A549 (cell line): ENCODE measurements around the gene RAB6C. TPM values are rescaled to one million over a fixed set of nuclear protein-coding genes. Genes with fewer than 3 reads are reported as not detected.
"Not testable (repeated sequence)": the region's sequence is repeated elsewhere in the genome, so short reads cannot be mapped to it uniquely, and the experiment has no call there.

Experiments used
- ATAC-seq, 2 experiments: fragments of 200-7000 bp in 1 of 2; fragments of >200 bp in 1 of 2; cut with Nextera tagmentation in 1 of 2; cut with Tn5 transposase in 1 of 2; 3 replicates each; pipeline versions ENCODE4 v1.8.0 to v1.9.1; 2018 to 2020; ENCODE audit warnings: mild to moderate bottlenecking in 1 of 2, moderate library complexity in 1 of 2
- CTCF ChIA-PET: fragments of 300-600 bp; sonication (Branson Sonifier 250); formaldehyde crosslinking; extraction: SDS; loops from one replicate; lab custom pipeline; 2021; ENCODE audit warnings: antibody characterized with exemption, inconsistent platforms; lab: Yijun Ruan, JAX
- POLR2A ChIA-PET: fragments of 350-600 bp; formaldehyde crosslinking; extraction: SDS; loops from one replicate; lab custom pipeline; 2021; ENCODE audit warnings: antibody characterized with exemption, inconsistent platforms; lab: Yijun Ruan, JAX
- DNase-seq, 2 experiments: peaks; one replicate each; pipeline versions ENCODE4 v3.0.0 to v3.0.0-alpha.2; 2011 to 2016; ENCODE audit warnings: low read depth in 1 of 2, low spot score in 1 of 2
- FAIRE-seq: peaks from 2 replicates; lab custom pipeline; 2011; peaks lifted over from hg19 to GRCh38; lab: Jason Lieb, UNC
- H3K27ac ChIP-seq, 2 experiments: fragments of >200 bp; sonication (Bioruptor Twin); formaldehyde crosslinking; 3 replicates each; pipeline ENCODE4 v1.5.1; 2016 to 2017
- H3K4me1 ChIP-seq: fragments of >200 bp; sonication (Bioruptor Twin); formaldehyde crosslinking; 3 replicates; pipeline ENCODE4 v1.6.1; 2016
- H3K4me2 ChIP-seq: fragments of >200 bp; sonication (Bioruptor Twin); formaldehyde crosslinking; 3 replicates; pipeline ENCODE4 v1.6.1; 2016
- H3K4me3 ChIP-seq: fragments of >200 bp; sonication (Bioruptor Twin); formaldehyde crosslinking; 3 replicates; pipeline ENCODE4 v1.5.1; 2016
- H3K9me3 ChIP-seq: fragments of >200 bp; sonication (Bioruptor Twin); formaldehyde crosslinking; 3 replicates; pipeline ENCODE4 v1.6.1; 2016
- CBX2 ChIP-seq: fragments of 200-600 bp; sonication (generic); IDR thresholded peaks from 2 replicates; pipeline ENCODE4 v1.6.1; 2016; ENCODE audit warnings: low read depth, mild to moderate bottlenecking, borderline replicate concordance
- CBX8 ChIP-seq: fragments of 200-600 bp; sonication (generic); IDR thresholded peaks from 2 replicates; pipeline ENCODE4 v1.6.1; 2016
- CTCF ChIP-seq: fragments of >200 bp; sonication (Bioruptor Twin); formaldehyde crosslinking; IDR thresholded peaks from 3 replicates; pipeline ENCODE4 v1.5.1; 2016
- E2F6 ChIP-seq: IDR thresholded peaks from 2 replicates; pipeline ENCODE4 v1.6.1; 2012; ENCODE audit warnings: low read depth, borderline replicate concordance
- EP300 ChIP-seq, 2 experiments: fragments of >200 bp; sonication (Bioruptor Twin); formaldehyde crosslinking; IDR thresholded peaks; 2 replicates in 1 of 2; 3 replicates in 1 of 2; pipeline ENCODE4 v1.6.1; 2016 to 2017
- FOXS1 ChIP-seq: fragments of 250-450 bp; sonication (Bioruptor Pico); IDR thresholded peaks from 2 replicates; pipeline ENCODE4 v1.5.0; 2020; ENCODE audit warnings: mild to moderate bottlenecking, moderate library complexity
- HES2 ChIP-seq: fragments of >200 bp; sonication (Bioruptor Twin); formaldehyde crosslinking; IDR thresholded peaks from 2 replicates; pipeline ENCODE4 v1.6.1; 2016
- HEYL ChIP-seq: fragments of 250-450 bp; sonication (Bioruptor Pico); IDR thresholded peaks from 2 replicates; pipeline ENCODE4 v1.8.0; 2021; ENCODE audit warnings: mild to moderate bottlenecking, moderate library complexity
- HMGXB4 ChIP-seq: fragments of 250-450 bp; sonication (Bioruptor Pico); IDR thresholded peaks from 2 replicates; pipeline ENCODE4 v1.5.0; 2021; ENCODE audit warnings: mild to moderate bottlenecking, moderate library complexity, borderline replicate concordance
- HOXB13 ChIP-seq: fragments of 250-450 bp; sonication (Bioruptor Pico); IDR thresholded peaks from 2 replicates; pipeline ENCODE4 v1.5.0; 2020; ENCODE audit warnings: low read depth, mild to moderate bottlenecking, moderate library complexity
- JUNB ChIP-seq: fragments of >200 bp; sonication (Bioruptor Twin); formaldehyde crosslinking; IDR thresholded peaks from 2 replicates; pipeline ENCODE4 v1.6.1; 2016
- KDM1A ChIP-seq: fragments of 200-600 bp; sonication (generic); IDR thresholded peaks from 2 replicates; pipeline ENCODE4 v1.6.1; 2016; ENCODE audit warnings: low read depth, mild to moderate bottlenecking
- KDM5A ChIP-seq: fragments of 200-600 bp; sonication (generic); IDR thresholded peaks from 2 replicates; pipeline ENCODE4 v1.6.1; 2016; ENCODE audit warnings: antibody characterized with exemption, mild to moderate bottlenecking
- NPAS2 ChIP-seq: fragments of 250-450 bp; sonication (Bioruptor Pico); IDR thresholded peaks from 2 replicates; pipeline ENCODE4 v1.8.0; 2022; ENCODE audit warnings: mild to moderate bottlenecking, moderate library complexity, borderline replicate concordance
- PBX3 ChIP-seq: IDR thresholded peaks from 2 replicates; pipeline ENCODE4 v1.6.1; 2012
- POLR2A ChIP-seq: IDR thresholded peaks from 2 replicates; pipeline ENCODE4 v1.6.1; 2012; ENCODE audit warnings: mild to moderate bottlenecking, low read length
- RAD21 ChIP-seq, 2 experiments: fragments of >200 bp in 1 of 2; sonication (Bioruptor Twin) in 1 of 2; formaldehyde crosslinking in 1 of 2; IDR thresholded peaks in 1 of 2; conservative IDR thresholded peaks in 1 of 2; 2 replicates in 1 of 2; 3 replicates in 1 of 2; pipeline ENCODE4 v1.6.1; 2012 to 2018; ENCODE audit warnings: inconsistent platforms in 1 of 2
- RCOR1 ChIP-seq: fragments of 150-350 bp; IDR thresholded peaks from 2 replicates; pipeline ENCODE4 v1.6.1; 2014; ENCODE audit warnings: antibody characterized with exemption, low read length, low read depth
- RNF2 ChIP-seq: fragments of 200-600 bp; sonication (generic); IDR thresholded peaks from 2 replicates; pipeline ENCODE4 v1.6.1; 2016; ENCODE audit warnings: low read depth, mild to moderate bottlenecking, antibody characterized with exemption, moderate library complexity, borderline replicate concordance
- TP53 ChIP-seq: fragments of 250-450 bp; sonication (Bioruptor Pico); IDR thresholded peaks from 2 replicates; pipeline ENCODE4 v1.5.0; 2021; ENCODE audit warnings: mild to moderate bottlenecking, moderate library complexity
- ZFP36 ChIP-seq: fragments of 450-650 bp; IDR thresholded peaks from 2 replicates; pipeline ENCODE4 v1.6.1; 2014; ENCODE audit warnings: borderline replicate concordance; ENCODE audit not compliant: partially characterized antibody
- ZNF302 ChIP-seq: fragments of 250-450 bp; sonication (Bioruptor Pico); IDR thresholded peaks from 2 replicates; pipeline ENCODE4 v1.9.0; 2021; ENCODE audit warnings: inconsistent platforms, mild to moderate bottlenecking, moderate library complexity
- WGBS: methylation state at CpG from one replicate; pipeline ENCODE4 v1.1.6; 2017; ENCODE audit errors: missing lambda C conversion rate; 5-methylcytosine and 5-hydroxymethylcytosine counted together
- polyA plus RNA-seq, 4 experiments: library from polyadenylated mRNA; depleted of rRNA in 3 of 4; stranded (reverse); fragments of >200 nt; fragmentation: RNase III in 1 of 4; extraction: RNeasy Plus Mini Kit Qiagen cat#74134 plus additional on column Dnase treatment in 1 of 4; gene quantifications; 2 replicates in 3 of 4; 3 replicates in 1 of 4; pipeline ENCODE4 v1.2.3, GENCODE V29; 2011 to 2017

RAB6C gene
- polyA plus RNA-seq, 2 of the 4 experiments (the other 2 are of a cell fraction): 0.06 TPM; not detected in 1

GRCh38 chr2:129945557-129945956 lies 33.9 kb upstream of the RAB6C start (continued):
- TF ChIP-seq HMGXB4 (no peak), TP53 (no peak), PBX3 (no peak), ZFP36 (no peak), HOXB13 (CRISPR knock-in tag) (no peak)

- POLR2A ChIA-PET, ATAC-seq, H3K4me3 ChIP-seq, H3K4me2 ChIP-seq, H3K9me3 ChIP-seq, FAIRE-seq, CTCF ChIA-PET, DNase-seq, H3K4me1 ChIP-seq, H3K27ac ChIP-seq: not testable (repeated sequence)
- WGBS: 4% methylated on average over 2 of the region's 2 CpGs
Observed at GRCh38 chr2:129947712-129948111, 31.8 kb upstream of the RAB6C start.

- H3K4me1 ChIP-seq, ATAC-seq, H3K27ac ChIP-seq, H3K4me2 ChIP-seq, H3K4me3 ChIP-seq, FAIRE-seq, DNase-seq, POLR2A ChIA-PET, H3K9me3 ChIP-seq: not testable (repeated sequence)
- WGBS: 44% methylated on average over 6 of the region's 6 CpGs
- CTCF ChIA-PET: interaction anchor here (1.2 kb wide), 1 partner anchor 10 kb away, joined by 3 read pairs; no protein-coding TSS in a partner anchor
Observed at GRCh38 chr2:129956171-129956570, 23.3 kb upstream of the RAB6C start.

- ChIA-PET POLR2A (no interaction called here), CTCF (no interaction called here)
- ATAC-seq (no peak), DNase-seq (no peak), FAIRE-seq (no peak)
- no peaks in the 10 kb centered on the region for H3K4me1 ChIP-seq
- 12% methylated on average over 4 of the region's 4 CpGs for whole genome bisulfite sequencing
- TF ChIP-seq CBX8 (no peak), JUNB (no peak), FOXS1 (CRISPR knock-in tag) (no peak), RCOR1 (no peak), HEYL (CRISPR knock-in tag) (no peak), EP300 (IDR thresholded peaks at IDR 0.05) (no peak), CTCF (no peak), ZNF302 (no peak), CBX2 (no peak), POLR2A (no peak), E2F6 (no peak), NPAS2 (no peak), RNF2 (no peak), HES2 (no peak), RAD21 (conservative IDR thresholded peaks at IDR 0.05 in 1 of 2, IDR thresholded peaks at IDR 0.05 in 1 of 2) (no peak), KDM1A (no peak), HOXB13 (CRISPR knock-in tag) (no peak), HMGXB4 (no peak), KDM5A (no peak)
- no peak overlapping the region for H3K4me3 ChIP-seq
- no peaks in the 10 kb centered on the region for H3K9me3 ChIP-seq
- no peak overlapping the region for H3K27ac ChIP-seq
- no peak overlapping the region for H3K4me2 ChIP-seq
Observed at GRCh38 chr2:129957891-129958290, 21.6 kb upstream of the RAB6C start.

- not testable (repeated sequence) for FAIRE-seq
Observed at GRCh38 chr2:129958736-129959135, 20.7 kb upstream of the RAB6C start.

More at GRCh38 chr2:129958736-129959135, 20.7 kb upstream of the RAB6C start:
- DNase-seq, H3K4me3 ChIP-seq, POLR2A ChIA-PET, H3K27ac ChIP-seq, ATAC-seq, H3K4me1 ChIP-seq, H3K4me2 ChIP-seq, CTCF ChIA-PET, H3K9me3 ChIP-seq: not testable (repeated sequence)
- 5% methylated on average over 4 of the region's 4 CpGs for WGBS
